HS-27A (cell line): Measurements from ENCODE around the gene NTF3.
A peak's percentile ranks its signal among the peaks of the same experiment; 100 is the strongest.

Experiments used
- DNase-seq: peaks from one replicate; pipeline ENCODE4 v3.0.0-alpha.2; 2012; ENCODE audit warnings: low read depth, missing footprints

Gene NTF3

GRCh38 chr12:5432011-5432400 is at the start of gene NTF3:
NTF3 (plus strand) TSS chr12:5432108; CDS start chr12:5432325, 217 bp downstream.
- no peak for DNase-seq

GRCh38 chr12:5384015-5384414 is 47.9 kb upstream of the NTF3 start:
- DNase-seq: no peak

- DNase-seq: peak; percentile 55
These were observed 43.0 kb upstream of the NTF3 start for GRCh38 chr12:5388581-5389535.

GRCh38 chr12:5390174-5390799 is 41.6 kb upstream of the NTF3 start:
- DNase-seq: no peak

GRCh38 chr12:5391653-5392052 is 40.3 kb upstream of the NTF3 start:
- no peak for DNase-seq

GRCh38 chr12:5392961-5393360 is 38.9 kb upstream of the NTF3 start:
- DNase-seq: no peak

- no peak for DNase-seq
These were observed 36.3 kb upstream of the NTF3 start for GRCh38 chr12:5395443-5396271.

- DNase-seq: no peak
These were observed 35.4 kb upstream of the NTF3 start for GRCh38 chr12:5396541-5396940.

- no peak for DNase-seq
These were observed 32.6 kb upstream of the NTF3 start for GRCh38 chr12:5399266-5399665.

GRCh38 chr12:5402009-5402935 is 29.6 kb upstream of the NTF3 start:
- DNase-seq: no peak

- no peak for DNase-seq
These were observed 28.5 kb upstream of the NTF3 start for GRCh38 chr12:5403411-5403810.

- DNase-seq: no peak
These were observed 24.7 kb upstream of the NTF3 start for GRCh38 chr12:5407034-5407856.

GRCh38 chr12:5409619-5410018 is 22.3 kb upstream of the NTF3 start:
- DNase-seq: no peak

- no peak for DNase-seq
These were observed 15.3 kb upstream of the NTF3 start for GRCh38 chr12:5416571-5416970.

- DNase-seq: no peak
These were observed 14.4 kb upstream of the NTF3 start for GRCh38 chr12:5417500-5417899.

GRCh38 chr12:5428332-5429221 is 3.3 kb upstream of the NTF3 start:
- peak; percentile 27 for DNase-seq

- no peak for DNase-seq
These were observed 2.0 kb upstream of the NTF3 start for GRCh38 chr12:5429741-5430557.
